IMR-90 (cell line): ENCODE data around the gene NAV2.

Experiments used
- BHLHE40 ChIP-seq: fragments of 150-350 bp; IDR thresholded peaks from 2 replicates; pipeline ENCODE4 v1.6.1; 2016; ENCODE audit warnings: mild to moderate bottlenecking, low read depth, low read length
- CEBPB ChIP-seq: IDR thresholded peaks from 2 replicates; pipeline ENCODE4 v1.6.1; 2012; ENCODE audit warnings: low read depth, low read length, improper control_type of control experiment
- CHD1 ChIP-seq: IDR thresholded peaks from 2 replicates; pipeline ENCODE4 v1.6.1; 2012; ENCODE audit warnings: low read depth, low read length, improper control_type of control experiment
- FOS ChIP-seq: fragments of 150-350 bp; IDR thresholded peaks from 2 replicates; pipeline ENCODE4 v1.6.1; 2016; ENCODE audit warnings: low read depth, low read length
- MAFK ChIP-seq: IDR thresholded peaks from 2 replicates; pipeline ENCODE4 v1.6.1; 2012; ENCODE audit warnings: low read depth, low read length, improper control_type of control experiment
- MAZ ChIP-seq: IDR thresholded peaks from 2 replicates; pipeline ENCODE4 v1.6.1; 2012; ENCODE audit warnings: low read depth, mild to moderate bottlenecking, low read length, improper control_type of control experiment, moderate library complexity, borderline replicate concordance
- MXI1 ChIP-seq: IDR thresholded peaks from 2 replicates; pipeline ENCODE4 v1.6.1; 2012; ENCODE audit warnings: low read depth, mild to moderate bottlenecking, low read length, moderate library complexity, borderline replicate concordance
- POLR2A ChIP-seq: IDR thresholded peaks from 2 replicates; pipeline ENCODE4 v1.6.1; 2012; ENCODE audit warnings: mild to moderate bottlenecking, low read depth, low read length
- RAD21 ChIP-seq: IDR thresholded peaks from 2 replicates; pipeline ENCODE4 v1.6.1; 2012; ENCODE audit warnings: low read length, improper control_type of control experiment
- RCOR1 ChIP-seq: IDR thresholded peaks from 2 replicates; pipeline ENCODE4 v1.6.1; 2012; ENCODE audit warnings: mild to moderate bottlenecking, low read length, improper control_type of control experiment; ENCODE audit not compliant: insufficient replicate concordance
- RFX5 ChIP-seq: IDR thresholded peaks from 2 replicates; pipeline ENCODE4 v1.8.0; 2012; ENCODE audit warnings: low read depth, mild to moderate bottlenecking, low read length, moderate library complexity
- SMC3 ChIP-seq: fragments of 150-350 bp; IDR thresholded peaks from 2 replicates; pipeline ENCODE4 v1.6.1; 2016; ENCODE audit warnings: low read depth, mild to moderate bottlenecking, antibody characterized with exemption, low read length, moderate library complexity
- TF ChIP-seq, protein P1 (sequence below): conservative IDR thresholded peaks from 2 replicates; pipeline ENCODE4 v1.5.1; 2012; ENCODE audit warnings: mild to moderate bottlenecking, low read depth, low read length, improper control_type of control experiment

DNA sequence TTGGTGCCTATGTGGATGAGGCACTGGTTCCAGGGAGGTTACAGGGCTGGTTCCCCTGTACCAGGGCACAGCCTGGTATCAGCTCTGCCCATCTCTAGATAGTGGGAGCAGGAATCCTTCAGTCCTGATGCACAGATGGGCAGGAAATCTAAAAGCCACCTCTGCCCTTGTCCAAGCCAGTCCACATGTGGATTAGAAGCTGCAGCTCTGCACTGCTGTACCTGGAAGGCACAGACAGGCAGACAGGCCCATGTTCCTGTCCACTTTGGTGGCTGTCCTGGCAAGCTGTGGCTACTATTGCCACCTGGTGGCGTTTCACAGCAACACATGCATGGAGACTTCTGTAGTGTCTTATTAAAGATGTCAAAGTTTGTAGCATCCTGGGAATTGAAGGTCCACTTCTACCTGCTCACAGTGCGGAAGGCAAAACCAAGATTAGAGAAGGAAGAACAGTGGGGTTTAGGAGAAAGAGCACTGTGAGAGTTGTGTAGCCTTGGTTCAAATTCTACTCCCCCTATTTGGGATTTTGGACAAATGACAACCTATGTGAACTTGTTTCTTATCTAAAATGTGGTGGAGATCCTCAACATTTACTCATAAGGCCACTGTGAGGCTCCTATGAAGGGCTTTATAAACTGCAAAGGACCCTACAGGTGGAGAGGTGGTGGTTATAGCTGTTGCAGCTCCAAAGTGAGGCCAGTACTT lies 30.1 kb downstream of the NAV2 start:
- TF ChIP-seq MAZ (no peak), POLR2A (no peak), CHD1 (no peak), RCOR1 (no peak), RFX5 (no peak), MXI1 (no peak), MAFK (no peak), CEBPB (no peak), BHLHE40 (no peak), FOS (no peak), RAD21 (peak; percentile 97), SMC3 (peak; percentile 98)
- TF ChIP-seq, protein P1, sequence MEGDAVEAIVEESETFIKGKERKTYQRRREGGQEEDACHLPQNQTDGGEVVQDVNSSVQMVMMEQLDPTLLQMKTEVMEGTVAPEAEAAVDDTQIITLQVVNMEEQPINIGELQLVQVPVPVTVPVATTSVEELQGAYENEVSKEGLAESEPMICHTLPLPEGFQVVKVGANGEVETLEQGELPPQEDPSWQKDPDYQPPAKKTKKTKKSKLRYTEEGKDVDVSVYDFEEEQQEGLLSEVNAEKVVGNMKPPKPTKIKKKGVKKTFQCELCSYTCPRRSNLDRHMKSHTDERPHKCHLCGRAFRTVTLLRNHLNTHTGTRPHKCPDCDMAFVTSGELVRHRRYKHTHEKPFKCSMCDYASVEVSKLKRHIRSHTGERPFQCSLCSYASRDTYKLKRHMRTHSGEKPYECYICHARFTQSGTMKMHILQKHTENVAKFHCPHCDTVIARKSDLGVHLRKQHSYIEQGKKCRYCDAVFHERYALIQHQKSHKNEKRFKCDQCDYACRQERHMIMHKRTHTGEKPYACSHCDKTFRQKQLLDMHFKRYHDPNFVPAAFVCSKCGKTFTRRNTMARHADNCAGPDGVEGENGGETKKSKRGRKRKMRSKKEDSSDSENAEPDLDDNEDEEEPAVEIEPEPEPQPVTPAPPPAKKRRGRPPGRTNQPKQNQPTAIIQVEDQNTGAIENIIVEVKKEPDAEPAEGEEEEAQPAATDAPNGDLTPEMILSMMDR, result peak; percentile 89
